Measurements from ENCODE around the gene MAD1L1. TPM values are rescaled to one million over a fixed set of nuclear protein-coding genes. Genes with fewer than 3 reads are reported as not detected.
A peak's percentile ranks its signal among the peaks of the same experiment; 100 is the strongest.

Gene MAD1L1
- total and polyA plus RNA-seq, 2 of the 8 experiments (the other 6 are each of a cell fraction or from before 2014, with no cell fraction given) = 40.4 to 44.6 TPM

DNA sequence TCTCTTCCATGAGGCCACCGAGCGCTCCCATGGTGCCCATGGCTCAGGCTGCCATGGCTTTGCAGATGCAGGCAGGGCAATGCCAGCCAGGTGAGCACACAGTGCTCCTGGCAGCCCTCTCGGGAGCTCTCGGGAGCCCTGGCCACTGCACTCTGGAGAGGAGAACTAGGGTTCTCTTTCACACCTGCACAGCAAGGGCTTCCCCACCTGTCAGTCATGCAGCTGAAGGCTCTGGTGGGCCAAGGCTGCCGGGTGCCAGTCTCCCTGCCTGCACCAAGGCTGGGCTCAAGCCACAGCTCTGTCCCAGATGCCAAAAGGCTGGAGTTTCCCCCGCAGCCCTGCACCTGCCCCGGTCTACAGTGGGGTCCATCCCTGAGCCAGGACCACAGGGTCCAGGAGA, 41.9 kb upstream of the MAD1L1 start:
- POLR2A ChIA-PET (ENCODE audit: partially characterized antibody) = interaction anchor here (1.1 to 1.7 kb wide), 4 partner anchors 23 to 81 kb away, joined by 4 to 7 read pairs (median 6); partner anchors contain the start of gene EIF3B
- TF ChIP-seq, protein P1, sequence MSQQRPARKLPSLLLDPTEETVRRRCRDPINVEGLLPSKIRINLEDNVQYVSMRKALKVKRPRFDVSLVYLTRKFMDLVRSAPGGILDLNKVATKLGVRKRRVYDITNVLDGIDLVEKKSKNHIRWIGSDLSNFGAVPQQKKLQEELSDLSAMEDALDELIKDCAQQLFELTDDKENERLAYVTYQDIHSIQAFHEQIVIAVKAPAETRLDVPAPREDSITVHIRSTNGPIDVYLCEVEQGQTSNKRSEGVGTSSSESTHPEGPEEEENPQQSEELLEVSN (IDR thresholded peaks at IDR 0.05) = no peak
- TF ChIP-seq KDM5A (IDR thresholded peaks at IDR 0.05; ENCODE audit: low read length) = no peak
- TF ChIP-seq NRF1 (IDR thresholded peaks at IDR 0.05; ENCODE audit: low read depth, low read length) = no peak
- TF ChIP-seq RNF2 (IDR thresholded peaks at IDR 0.05; ENCODE audit: borderline replicate concordance, low read depth, low read length, missing control alignments, poor library complexity, severe bottlenecking) = no peak
- TF ChIP-seq BACH1 (IDR thresholded peaks at IDR 0.05; ENCODE audit: low read length) = no peak
- TF ChIP-seq GABPA (IDR thresholded peaks at IDR 0.05; ENCODE audit: borderline replicate concordance, insufficient read depth, low read length) = no peak
- TF ChIP-seq BCL11A (IDR thresholded peaks at IDR 0.05; ENCODE audit: low read depth in 2 of 2, low read length in 2 of 2) = no peak
- TF ChIP-seq, protein P2, sequence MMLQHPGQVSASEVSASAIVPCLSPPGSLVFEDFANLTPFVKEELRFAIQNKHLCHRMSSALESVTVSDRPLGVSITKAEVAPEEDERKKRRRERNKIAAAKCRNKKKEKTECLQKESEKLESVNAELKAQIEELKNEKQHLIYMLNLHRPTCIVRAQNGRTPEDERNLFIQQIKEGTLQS (IDR thresholded peaks at IDR 0.05; ENCODE audit: insufficient read depth, low read depth, low read length) = no peak
- no peak for TF ChIP-seq CBX5 (IDR thresholded peaks at IDR 0.05; ENCODE audit: low read depth, low read length)
- no peak for TF ChIP-seq TEAD4 (IDR thresholded peaks at IDR 0.05; ENCODE audit: low read depth, low read length)
- TF ChIP-seq SP2 (IDR thresholded peaks at IDR 0.05; ENCODE audit: low read length) = no peak
- TF ChIP-seq SRF (IDR thresholded peaks at IDR 0.05; ENCODE audit: low read depth, low read length) = no peak
- no peak for TF ChIP-seq CEBPB (IDR thresholded peaks at IDR 0.05; ENCODE audit: low read depth, low read length)
- H3K4me2 ChIP-seq (ENCODE audit: insufficient read depth in 1 of 2, low read depth in 2 of 2, low read length in 2 of 2) = no peak overlapping the region
- H3K56ac ChIP-seq (replicated peaks; ENCODE audit: insufficient read length, low read depth, low read length) = no peak overlapping the region
- no peak overlapping the region for H2AFZ ChIP-seq (ENCODE audit: low read length)
- no peak overlapping the region for H3K9ac ChIP-seq (replicated peaks in 1 of 4; ENCODE audit: extremely low read depth in 1 of 4, low read depth in 3 of 4, low read length in 3 of 4)
- no peak overlapping the region for H3K23ac ChIP-seq (ENCODE audit: insufficient read length)
- no peak overlapping the region for H2BK120ac ChIP-seq (replicated peaks; ENCODE audit: low read depth, low read length)
- H3K27me3 ChIP-seq (replicated peaks in 1 of 4; ENCODE audit: control insufficient read depth in 3 of 4, extremely low read depth in 1 of 4, insufficient read depth in 3 of 4, low read length in 3 of 4) = no peaks in the 10 kb centered on the region
- no peaks in the 10 kb centered on the region; a peak in 1 of 4 replicates for H3K79me2 ChIP-seq (ENCODE audit: control insufficient read depth in 1 of 2, insufficient read depth in 2 of 2, low read length in 2 of 2)
- H3K14ac ChIP-seq (ENCODE audit: insufficient read length) = no peak overlapping the region
- peaks cover 0 to 9% (median 3%) of the 10 kb centered on the region in 4 experiments; a peak in 6 of 7 replicates for H3K4me1 ChIP-seq (replicated peaks in 1 of 4; ENCODE audit: control insufficient read depth in 3 of 4, insufficient read depth in 4 of 4, low read length in 3 of 4)
- peaks cover 0 to 10% (median 3%) of the 10 kb centered on the region in 4 experiments; a peak in 1 of 8 replicates for H3K36me3 ChIP-seq (ENCODE audit: control insufficient read depth in 2 of 4, insufficient read depth in 4 of 4, low read length in 3 of 4)
- FAIRE-seq (no peak), DNase-seq (ENCODE audit: low read depth in 1 of 2, low spot score in 2 of 2) (no peak)
- no peak overlapping the region for H4K5ac ChIP-seq (ENCODE audit: insufficient read length, low read depth, low read length)
- H2AK5ac ChIP-seq (ENCODE audit: low read depth, low read length) = no peak overlapping the region
- H3K79me1 ChIP-seq (ENCODE audit: low read depth, low read length) = no peaks in the 10 kb centered on the region; the same call in 1 of the 2 replicates
- H2BK20ac ChIP-seq (ENCODE audit: low read length) = no peak overlapping the region
- no peak overlapping the region for H2BK12ac ChIP-seq (ENCODE audit: low read depth, low read length)
- peaks cover 1 to 2% of the 10 kb centered on the region in 2 experiments for H4K20me1 ChIP-seq (replicated peaks in 1 of 2; ENCODE audit: control insufficient read depth in 1 of 2, insufficient read depth in 2 of 2, low read length in 2 of 2)
- CTCF ChIA-PET (ENCODE audit: partially characterized antibody) = interaction anchor here (0.8 to 1.6 kb wide), 6 partner anchors 11 to 43 kb away, joined by 3 to 9 read pairs (median 4); no protein-coding TSS in a partner anchor
- H3K9me3 ChIP-seq (ENCODE audit: insufficient read depth in 2 of 2, low read depth in 1 of 2, low read length in 1 of 2) = no peaks in the 10 kb centered on the region
- H2BK15ac ChIP-seq (ENCODE audit: low read length) = no peak overlapping the region
- H3K18ac ChIP-seq (ENCODE audit: extremely low read depth, low read length) = no peak overlapping the region
- 94% methylated on average over 7 of the region's 7 CpGs; no CpG with 5 or more reads in 1 of the 2 experiments for WGBS, 2 experiments (ENCODE audit: extremely low coverage in 1 of 2, insufficient coverage in 1 of 2, insufficient read length in 1 of 2, insufficient replicate concordance in 2 of 2, low coverage in 1 of 2, low lambda C conversion rate in 2 of 2, missing lambda C conversion rate in 1 of 2)
- 0 out of 2 replicates have a peak overlapping the region, but pooled peaks have one; percentile 52 for H2BK5ac ChIP-seq (ENCODE audit: low read depth, low read length)
- H4K8ac ChIP-seq (ENCODE audit: extremely low read depth, insufficient read depth, low read length) = peak overlapping the region; percentile 68; the same call in 1 of the 2 replicates
- no peak overlapping the region for H3K27ac ChIP-seq (ENCODE audit: low read depth, low read length)
- no peak overlapping the region for H3K4ac ChIP-seq (replicated peaks; ENCODE audit: insufficient read length, low read depth, low read length)
- no peak overlapping the region for H4K91ac ChIP-seq (replicated peaks; ENCODE audit: insufficient read length, low read length)
- H3K23me2 ChIP-seq (ENCODE audit: low read depth, low read length) = no peaks in the 10 kb centered on the region
- no peak overlapping the region for H3K4me3 ChIP-seq (ENCODE audit: extremely low read depth in 1 of 4, insufficient read depth in 2 of 4, low read depth in 3 of 4, low read length in 4 of 4)
